GM12874 (cell line): ENCODE measurements around the gene PLD6.

Source experiments
- CTCF ChIP-seq: IDR thresholded peaks from 2 replicates; pipeline ENCODE4 v1.5.1; 2011; ENCODE audit warnings: low read depth, mild to moderate bottlenecking, control low read depth, low read length, moderate library complexity; ENCODE audit not compliant: insufficient read depth

PLD6 gene

GRCh38 chr17:17203173-17203730 is 2.9 kb downstream of the PLD6 start:
- TF ChIP-seq CTCF, result no peak

GRCh38 chr17:17201907-17202306 is 4.2 kb downstream of the PLD6 start:
- TF ChIP-seq CTCF, result no peak

DNA sequence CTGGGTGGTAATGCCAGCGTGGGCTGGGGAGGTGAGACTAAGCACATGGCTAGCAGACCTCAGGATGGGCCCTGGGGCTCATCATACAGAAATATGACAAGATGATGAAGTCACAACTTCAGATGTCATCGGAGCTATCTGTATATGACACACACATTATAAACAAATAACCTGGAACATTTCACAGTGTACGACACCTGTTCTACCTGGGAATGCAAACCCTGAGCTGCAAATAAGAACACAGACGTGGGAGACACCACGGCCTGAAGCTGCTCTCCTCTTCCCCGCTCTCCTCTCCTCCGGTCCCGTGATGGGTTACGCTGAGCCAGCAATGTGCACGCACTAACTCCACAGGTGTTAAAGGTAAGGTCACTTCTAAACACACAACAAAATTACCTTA is 4.9 kb downstream of the PLD6 start:
- TF ChIP-seq CTCF, result no peak

DNA sequence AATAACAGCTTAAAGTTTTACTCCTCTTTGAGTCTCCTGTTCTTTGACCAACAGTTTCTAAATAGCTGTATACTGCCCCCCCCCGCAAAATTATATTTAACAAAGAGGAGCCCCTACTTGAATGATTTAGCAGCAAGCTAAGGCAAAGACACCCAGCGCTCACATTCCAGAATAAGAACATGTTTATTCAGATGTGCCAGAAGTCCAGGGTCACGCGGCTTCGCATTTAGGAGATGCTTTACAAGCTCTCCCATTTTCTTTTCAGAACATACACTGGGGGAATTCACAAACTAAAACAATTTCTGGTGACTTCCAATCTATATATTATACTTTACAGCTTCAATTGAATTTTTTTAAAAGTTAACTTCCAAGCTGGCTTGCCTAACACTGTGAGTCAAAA is 5.3 kb downstream of the PLD6 start:
- TF ChIP-seq CTCF, result no peak

DNA sequence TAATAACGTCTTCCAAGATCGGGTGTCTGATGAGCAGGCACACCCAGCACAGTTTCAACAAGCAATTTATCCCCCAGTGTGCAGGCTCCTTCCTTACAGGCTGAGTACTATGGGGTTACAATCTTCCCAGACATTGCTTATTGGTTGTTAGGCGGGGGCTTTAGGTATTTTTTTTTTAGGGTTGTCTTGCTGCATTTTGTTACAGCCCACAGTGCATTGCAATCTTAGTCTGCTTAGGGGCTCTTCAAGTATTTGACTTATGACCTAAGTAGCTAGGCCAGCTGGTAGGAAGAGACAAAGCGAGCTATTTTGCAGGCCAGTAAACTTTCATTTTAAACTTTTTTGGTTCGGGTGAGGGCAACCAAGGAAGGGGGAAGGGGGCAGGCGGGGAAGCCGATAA is 5.8 kb downstream of the PLD6 start:
- TF ChIP-seq CTCF, result no peak

DNA sequence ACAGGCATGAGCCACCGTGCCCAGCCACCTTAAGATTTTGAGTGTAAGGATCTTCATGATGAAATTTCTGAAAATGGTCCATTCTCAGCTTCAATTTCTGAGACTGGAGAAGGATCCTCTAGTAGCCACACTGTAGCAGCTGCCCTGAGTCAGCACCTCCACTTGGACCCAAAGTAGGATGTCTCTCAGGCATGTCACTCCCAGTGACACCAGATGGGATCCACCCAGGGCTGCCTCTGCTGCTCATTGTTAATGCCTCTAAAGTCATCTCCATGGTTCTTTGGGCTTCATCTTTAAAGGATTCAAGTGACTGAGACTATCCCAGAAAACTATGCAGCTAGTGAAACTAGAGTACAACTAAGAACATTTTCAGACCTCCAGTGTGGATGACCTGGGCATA is 7.9 kb downstream of the PLD6 start:
- no peak for TF ChIP-seq CTCF

GRCh38 chr17:17196776-17197175 is 9.4 kb downstream of the PLD6 start:
- no peak for TF ChIP-seq CTCF
